ENCODE measurements around the gene LYRM4.

DNA sequence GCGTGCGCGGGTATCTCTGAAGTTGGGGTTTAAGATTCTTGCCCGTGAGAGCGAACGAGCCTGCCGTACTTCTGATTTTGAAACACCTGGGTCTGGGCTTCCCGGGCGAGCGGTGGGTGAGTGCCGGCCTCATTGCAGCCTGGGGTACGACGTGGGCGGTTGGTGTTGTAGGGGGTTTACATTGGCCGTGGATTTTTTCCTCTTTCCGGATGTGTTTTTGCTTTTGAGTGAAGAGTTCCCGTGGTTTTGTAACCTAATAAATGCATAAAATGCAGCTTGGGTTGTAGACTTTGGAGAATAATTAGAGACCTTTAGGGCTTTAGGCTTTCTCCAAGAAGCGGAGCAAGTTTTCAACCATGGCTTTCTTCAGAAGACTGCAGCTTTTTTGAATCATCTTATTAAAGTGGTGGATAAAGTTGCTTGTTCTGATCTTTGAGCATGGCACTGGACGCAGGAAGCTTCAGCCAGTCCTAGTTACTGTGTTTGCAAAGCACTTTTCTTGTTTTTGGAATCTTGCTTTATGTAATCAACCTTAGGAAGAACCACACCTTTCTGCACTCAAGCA is 877 bp upstream of the LYRM4 start:
- TF ChIP-seq CTCF (IDR thresholded peaks at IDR 0.05) (no peak), POLR2A (IDR thresholded peaks at IDR 0.05) (no peak)
